OCI-LY1 (cell line): ENCODE measurements around the gene LARP1.

Experiments
- EZH2 ChIP-seq: fragments of 200-600 bp; sonication (generic), shearing (Covaris generic); IDR thresholded peaks from 2 replicates; pipeline ENCODE4 v1.8.0; 2017; ENCODE audit warnings: borderline replicate concordance, mixed run types, mild to moderate bottlenecking, antibody characterized with exemption, low read length, moderate library complexity, mixed read lengths
- TF ChIP-seq, protein P1 (sequence below): fragments of 200-600 bp; sonication (generic), shearing (Covaris generic); IDR thresholded peaks from 2 replicates; pipeline ENCODE4 v1.5.1; 2017; ENCODE audit warnings: mild to moderate bottlenecking, antibody characterized with exemption, low read length, moderate library complexity, mixed read lengths

- TF ChIP-seq, protein P1, sequence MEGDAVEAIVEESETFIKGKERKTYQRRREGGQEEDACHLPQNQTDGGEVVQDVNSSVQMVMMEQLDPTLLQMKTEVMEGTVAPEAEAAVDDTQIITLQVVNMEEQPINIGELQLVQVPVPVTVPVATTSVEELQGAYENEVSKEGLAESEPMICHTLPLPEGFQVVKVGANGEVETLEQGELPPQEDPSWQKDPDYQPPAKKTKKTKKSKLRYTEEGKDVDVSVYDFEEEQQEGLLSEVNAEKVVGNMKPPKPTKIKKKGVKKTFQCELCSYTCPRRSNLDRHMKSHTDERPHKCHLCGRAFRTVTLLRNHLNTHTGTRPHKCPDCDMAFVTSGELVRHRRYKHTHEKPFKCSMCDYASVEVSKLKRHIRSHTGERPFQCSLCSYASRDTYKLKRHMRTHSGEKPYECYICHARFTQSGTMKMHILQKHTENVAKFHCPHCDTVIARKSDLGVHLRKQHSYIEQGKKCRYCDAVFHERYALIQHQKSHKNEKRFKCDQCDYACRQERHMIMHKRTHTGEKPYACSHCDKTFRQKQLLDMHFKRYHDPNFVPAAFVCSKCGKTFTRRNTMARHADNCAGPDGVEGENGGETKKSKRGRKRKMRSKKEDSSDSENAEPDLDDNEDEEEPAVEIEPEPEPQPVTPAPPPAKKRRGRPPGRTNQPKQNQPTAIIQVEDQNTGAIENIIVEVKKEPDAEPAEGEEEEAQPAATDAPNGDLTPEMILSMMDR, result no peak
- TF ChIP-seq EZH2, result no peak
Observed at GRCh38 chr5:154723740-154724505, 31.3 kb upstream of the LARP1 start.
